ENCODE measurements around the gene MOB2. TPM values are rescaled to one million over a fixed set of nuclear protein-coding genes. Genes with fewer than 3 reads are reported as not detected.
A peak's percentile ranks its signal among the peaks of the same experiment; 100 is the strongest.

MOB2 gene
- polyA plus RNA-seq, 3 donors: 22.1 to 44.1 (median 22.5) TPM

GRCh38 chr11:1517117-1518005, 30.8 kb upstream of the MOB2 start:
- peak overlapping the region in 1 of 7 donors; percentile 1 for H3K27ac Mint-ChIP-seq
- peaks cover 82% of the 10 kb centered on the region for H3K79me2 ChIP-seq (ENCODE audit: insufficient read depth, low read length)
- no peak for DNase-seq
- no peak overlapping the region for H3K9ac ChIP-seq (ENCODE audit: insufficient read depth, low read length, poor library complexity, severe bottlenecking)
- no peak overlapping the region for H2AFZ ChIP-seq (ENCODE audit: insufficient read depth, low read depth, low read length, poor library complexity, severe bottlenecking)
- no peak overlapping the region for H3K27ac ChIP-seq (ENCODE audit: low read depth in 1 of 2, low read length in 2 of 2)
- 94% methylated on average over 23 of the region's 28 CpGs for WGBS (ENCODE audit: insufficient coverage)
- H3K4me3 Mint-ChIP-seq: no peak overlapping the region
- H3K9me3 Mint-ChIP-seq: no peaks in the 10 kb centered on the region
- TF ChIP-seq, protein P1, sequence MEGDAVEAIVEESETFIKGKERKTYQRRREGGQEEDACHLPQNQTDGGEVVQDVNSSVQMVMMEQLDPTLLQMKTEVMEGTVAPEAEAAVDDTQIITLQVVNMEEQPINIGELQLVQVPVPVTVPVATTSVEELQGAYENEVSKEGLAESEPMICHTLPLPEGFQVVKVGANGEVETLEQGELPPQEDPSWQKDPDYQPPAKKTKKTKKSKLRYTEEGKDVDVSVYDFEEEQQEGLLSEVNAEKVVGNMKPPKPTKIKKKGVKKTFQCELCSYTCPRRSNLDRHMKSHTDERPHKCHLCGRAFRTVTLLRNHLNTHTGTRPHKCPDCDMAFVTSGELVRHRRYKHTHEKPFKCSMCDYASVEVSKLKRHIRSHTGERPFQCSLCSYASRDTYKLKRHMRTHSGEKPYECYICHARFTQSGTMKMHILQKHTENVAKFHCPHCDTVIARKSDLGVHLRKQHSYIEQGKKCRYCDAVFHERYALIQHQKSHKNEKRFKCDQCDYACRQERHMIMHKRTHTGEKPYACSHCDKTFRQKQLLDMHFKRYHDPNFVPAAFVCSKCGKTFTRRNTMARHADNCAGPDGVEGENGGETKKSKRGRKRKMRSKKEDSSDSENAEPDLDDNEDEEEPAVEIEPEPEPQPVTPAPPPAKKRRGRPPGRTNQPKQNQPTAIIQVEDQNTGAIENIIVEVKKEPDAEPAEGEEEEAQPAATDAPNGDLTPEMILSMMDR (IDR thresholded peaks at IDR 0.05): no peak
- intact Hi-C loops (cut with micrococcal nuclease): loop anchor here (5.0 kb wide), 2 partner anchors 220 to 225 kb away; no protein-coding TSS in a partner anchor
- H3K9me3 ChIP-seq (replicated peaks in 1 of 2; ENCODE audit: control insufficient read depth in 1 of 2, insufficient read depth in 1 of 2, low read length in 2 of 2): no peaks in the 10 kb centered on the region
- no peaks in the 10 kb centered on the region for H3K4me1 ChIP-seq (ENCODE audit: control insufficient read depth in 1 of 2, insufficient read depth in 2 of 2, low read length in 2 of 2)
- H3K4me1 Mint-ChIP-seq: peaks cover 15% of the 10 kb centered on the region
- H3K36me3 Mint-ChIP-seq: peaks cover 15 to 22% of the 10 kb centered on the region in 2 donors
- H3K4me3 ChIP-seq (replicated peaks in 1 of 3; ENCODE audit: low read depth in 2 of 3, low read length in 3 of 3): no peak overlapping the region
- no peaks in the 10 kb centered on the region for H3K27me3 Mint-ChIP-seq (ENCODE audit: low read depth in 3 of 3)
- no peaks in the 10 kb centered on the region for H3K27me3 ChIP-seq (ENCODE audit: control insufficient read depth in 2 of 2, insufficient read depth in 2 of 2, low read length in 2 of 2)
- no peak overlapping the region for H3K4me2 ChIP-seq (replicated peaks; ENCODE audit: extremely low read depth, low read length, poor library complexity, severe bottlenecking)
- peaks cover 0 to 2% of the 10 kb centered on the region in 2 donors for H3K36me3 ChIP-seq (replicated peaks in 1 of 2; ENCODE audit: control insufficient read depth in 1 of 2, insufficient read depth in 2 of 2, low read length in 2 of 2)
- H4K20me1 ChIP-seq (ENCODE audit: insufficient read depth, low read length): peaks cover 98% of the 10 kb centered on the region

GRCh38 chr11:1516273-1517067, 29.9 kb upstream of the MOB2 start:
- 88% methylated on average over 17 of the region's 19 CpGs for WGBS (ENCODE audit: insufficient coverage)
- no peak overlapping the region for H3K4me3 Mint-ChIP-seq
- H3K9me3 Mint-ChIP-seq: no peaks in the 10 kb centered on the region
- peaks cover 15% of the 10 kb centered on the region for H3K4me1 Mint-ChIP-seq
- peaks cover 15 to 27% of the 10 kb centered on the region in 2 donors for H3K36me3 Mint-ChIP-seq
- intact Hi-C loops (cut with micrococcal nuclease): loop anchor here (5.0 kb wide), 2 partner anchors 219 to 224 kb away; no protein-coding TSS in a partner anchor
- Histone ChIP-seq H3K4me2 (replicated peaks; ENCODE audit: extremely low read depth, low read length, poor library complexity, severe bottlenecking) (no peak overlapping the region), H4K20me1 (ENCODE audit: insufficient read depth, low read length) (peaks cover 98% of the 10 kb centered on the region), H3K4me3 (replicated peaks in 1 of 3; ENCODE audit: low read depth in 2 of 3, low read length in 3 of 3) (no peak overlapping the region), H3K9ac (ENCODE audit: insufficient read depth, low read length, poor library complexity, severe bottlenecking) (no peak overlapping the region), H3K9me3 (replicated peaks in 1 of 2; ENCODE audit: control insufficient read depth in 1 of 2, insufficient read depth in 1 of 2, low read length in 2 of 2) (no peaks in the 10 kb centered on the region), H3K4me1 (ENCODE audit: control insufficient read depth in 1 of 2, insufficient read depth in 2 of 2, low read length in 2 of 2) (no peaks in the 10 kb centered on the region), H3K27me3 (ENCODE audit: control insufficient read depth in 2 of 2, insufficient read depth in 2 of 2, low read length in 2 of 2) (no peaks in the 10 kb centered on the region), H3K27ac (ENCODE audit: low read depth in 1 of 2, low read length in 2 of 2) (no peak overlapping the region), H2AFZ (ENCODE audit: insufficient read depth, low read depth, low read length, poor library complexity, severe bottlenecking) (no peak overlapping the region), H3K36me3 (replicated peaks in 1 of 2; ENCODE audit: control insufficient read depth in 1 of 2, insufficient read depth in 2 of 2, low read length in 2 of 2) (peaks cover 0 to 2% of the 10 kb centered on the region in 2 donors), H3K79me2 (ENCODE audit: insufficient read depth, low read length) (peaks cover 80% of the 10 kb centered on the region)
- no peaks in the 10 kb centered on the region for H3K27me3 Mint-ChIP-seq (ENCODE audit: low read depth in 3 of 3)
- H3K27ac Mint-ChIP-seq: peak overlapping the region in 1 of 7 donors; percentile 3
- no peak for DNase-seq
- TF ChIP-seq, protein P1 (IDR thresholded peaks at IDR 0.05): no peak

All from CD14-positive monocyte (primary cell).